Fibroblast of lung (primary cell): ENCODE results near the gene OPN3.

Source experiments
- CTCF ChIP-seq, 2 donors: IDR thresholded peaks in 1 of 2; conservative IDR thresholded peaks in 1 of 2; 1 replicate in 1 of 2; 2 replicates in 1 of 2; pipeline ENCODE4 v1.5.1; 2011 to 2012; ENCODE audit warnings: low read length in 2 of 2, control low read depth in 1 of 2, inconsistent platforms in 1 of 2, low read depth in 1 of 2, mild to moderate bottlenecking in 1 of 2
- EZH2 ChIP-seq: IDR thresholded peaks from 2 replicates; pipeline ENCODE4 v1.5.1; 2012; ENCODE audit warnings: low read length, control low read depth, mild to moderate bottlenecking; ENCODE audit errors: missing control alignments

GRCh38 chr1:241560146-241560848, 79.9 kb downstream of the OPN3 start:
- no peak for TF ChIP-seq CTCF (conservative IDR thresholded peaks at IDR 0.05 in 1 of 2, IDR thresholded peaks at IDR 0.05 in 1 of 2; ENCODE audit: low read depth in 1 of 2, low read length in 2 of 2)
- TF ChIP-seq EZH2, result no peak
